IMR-90 (cell line): Measurements from ENCODE around the gene CGNL1. TPM values are rescaled to one million over a fixed set of nuclear protein-coding genes. Genes with fewer than 3 reads are reported as not detected.

Experiments used
- ATAC-seq: fragments of 200-7000 bp; cut with Tn5 transposase; 2 replicates; pipeline ENCODE4 v1.9.1; 2020; ENCODE audit warnings: low read depth, mild to moderate bottlenecking, moderate library complexity
- BruUV-seq: library from RNA; stranded (reverse); fragments of 400-500 nt; replicated peaks from 2 replicates; lab custom pipeline; 2021; lab: Mats Ljungman, UMichigan
- CTCF ChIA-PET: fragments of 300-600 bp; formaldehyde crosslinking; extraction: SDS; loops from one replicate; lab custom pipeline; 2021; ENCODE audit warnings: antibody characterized with exemption; lab: Yijun Ruan, JAX
- POLR2A ChIA-PET: fragments of 300-600 bp; sonication (Branson Sonifier 250); formaldehyde crosslinking; loops from one replicate; lab custom pipeline; 2022; ENCODE audit warnings: antibody characterized with exemption; ENCODE audit not compliant: unreplicated experiment; lab: Charles Lee
- DNase-seq: peaks from one replicate; pipeline ENCODE4 v3.0.0; 2013
- H2AFZ ChIP-seq: replicated peaks from 2 replicates; pipeline ENCODE3; 2013; ENCODE audit warnings: low read length, mild to moderate bottlenecking; ENCODE audit not compliant: poor library complexity
- H2AK5ac ChIP-seq: 2 replicates; pipeline ENCODE4 v1.6.1; 2013; ENCODE audit warnings: low read depth, low read length, inconsistent platforms
- H2AK9ac ChIP-seq: replicated peaks from 2 replicates; pipeline ENCODE3; 2013; ENCODE audit warnings: mild to moderate bottlenecking, low read depth, low read length, moderate library complexity; ENCODE audit not compliant: poor library complexity
- H2BK120ac ChIP-seq: 2 replicates; pipeline ENCODE4 v1.6.1; 2013; ENCODE audit warnings: low read depth, low read length, inconsistent platforms
- H2BK15ac ChIP-seq: 3 replicates; pipeline ENCODE4 v1.6.1; 2013; ENCODE audit warnings: low read depth, low read length, inconsistent platforms
- H2BK20ac ChIP-seq: 2 replicates; pipeline ENCODE4 v1.6.1; 2013; ENCODE audit warnings: low read depth, mild to moderate bottlenecking, inconsistent platforms, low read length, moderate library complexity
- H2BK5ac ChIP-seq: 2 replicates; pipeline ENCODE4 v1.6.1; 2013; ENCODE audit warnings: mild to moderate bottlenecking, low read depth, low read length, inconsistent platforms; ENCODE audit not compliant: poor library complexity, severe bottlenecking
- H3K14ac ChIP-seq: replicated peaks from 2 replicates; pipeline ENCODE4 v1.6.1; 2013; ENCODE audit warnings: low read depth, low read length, inconsistent platforms
- H3K18ac ChIP-seq: 2 replicates; pipeline ENCODE4 v1.6.1; 2013; ENCODE audit warnings: low read depth, low read length, control low read depth
- H3K23ac ChIP-seq: 2 replicates; pipeline ENCODE4 v1.6.1; 2013; ENCODE audit warnings: low read depth, low read length, inconsistent platforms
- H3K27ac ChIP-seq: 2 replicates; pipeline ENCODE4 v1.5.1; 2013; ENCODE audit warnings: mild to moderate bottlenecking, control low read depth, low read length; ENCODE audit not compliant: insufficient read depth
- H3K27me3 ChIP-seq: 2 replicates; pipeline ENCODE4 v1.6.1; 2013; ENCODE audit warnings: low read length; ENCODE audit not compliant: control insufficient read depth, insufficient read depth
- H3K36me3 ChIP-seq: 2 replicates; pipeline ENCODE4 v1.6.1; 2013; ENCODE audit warnings: low read length, mixed read lengths; ENCODE audit not compliant: control insufficient read depth, insufficient read depth
- H3K4ac ChIP-seq: 2 replicates; pipeline ENCODE4 v1.6.1; 2013; ENCODE audit warnings: low read depth, low read length, inconsistent platforms
- H3K4me1 ChIP-seq: 2 replicates; pipeline ENCODE4 v1.6.1; 2013; ENCODE audit warnings: low read length, mixed read lengths; ENCODE audit not compliant: control insufficient read depth, insufficient read depth
- H3K4me2 ChIP-seq: 2 replicates; pipeline ENCODE4 v1.6.1; 2013; ENCODE audit warnings: low read depth, mild to moderate bottlenecking, control low read depth, low read length, moderate library complexity
- H3K4me3 ChIP-seq: 2 replicates; pipeline ENCODE4 v1.5.1; 2013; ENCODE audit warnings: low read depth, mild to moderate bottlenecking, control low read depth, low read length, moderate library complexity; ENCODE audit not compliant: insufficient read depth
- H3K56ac ChIP-seq: 2 replicates; pipeline ENCODE4 v1.6.1; 2013; ENCODE audit warnings: low read length, inconsistent platforms; ENCODE audit not compliant: insufficient read depth; ENCODE audit errors: extremely low read depth
- H3K79me1 ChIP-seq, 2 experiments: 2 replicates each; pipeline ENCODE4 v1.6.1; 2013; ENCODE audit warnings: low read length in 2 of 2, inconsistent platforms in 1 of 2, low read depth in 1 of 2
- H3K9ac ChIP-seq: 2 replicates; pipeline ENCODE4 v1.6.1; 2013; ENCODE audit warnings: low read depth, low read length, control low read depth
- H3K9me1 ChIP-seq: 2 replicates; pipeline ENCODE4 v1.6.1; 2013; ENCODE audit warnings: low read length, inconsistent platforms; ENCODE audit not compliant: insufficient read depth
- H3K9me3 ChIP-seq: 2 replicates; pipeline ENCODE4 v1.6.1; 2013; ENCODE audit warnings: low read length; ENCODE audit not compliant: control insufficient read depth, insufficient read depth
- H4K20me1 ChIP-seq: 2 replicates; pipeline ENCODE4 v1.6.1; 2013; ENCODE audit warnings: low read length, inconsistent platforms; ENCODE audit not compliant: insufficient read depth
- H4K5ac ChIP-seq: 2 replicates; pipeline ENCODE4 v1.6.1; 2013; ENCODE audit warnings: mild to moderate bottlenecking, low read depth, low read length, control low read depth
- H4K8ac ChIP-seq, 2 experiments: 2 replicates each; pipeline ENCODE4 v1.6.1; 2013; ENCODE audit warnings: low read depth in 2 of 2, low read length in 2 of 2, control low read depth in 1 of 2, inconsistent platforms in 1 of 2
- H4K91ac ChIP-seq: 2 replicates; pipeline ENCODE4 v1.6.1; 2013; ENCODE audit warnings: low read depth, low read length, inconsistent platforms; ENCODE audit not compliant: insufficient read depth
- BHLHE40 ChIP-seq: fragments of 150-350 bp; IDR thresholded peaks from 2 replicates; pipeline ENCODE4 v1.6.1; 2016; ENCODE audit warnings: mild to moderate bottlenecking, low read depth, low read length
- MAFK ChIP-seq: IDR thresholded peaks from 2 replicates; pipeline ENCODE4 v1.6.1; 2012; ENCODE audit warnings: low read depth, low read length, improper control_type of control experiment
- POLR2A ChIP-seq: IDR thresholded peaks from 2 replicates; pipeline ENCODE4 v1.6.1; 2012; ENCODE audit warnings: mild to moderate bottlenecking, low read depth, low read length
- RCOR1 ChIP-seq: IDR thresholded peaks from 2 replicates; pipeline ENCODE4 v1.6.1; 2012; ENCODE audit warnings: mild to moderate bottlenecking, low read length, improper control_type of control experiment; ENCODE audit not compliant: insufficient replicate concordance
- RFX5 ChIP-seq: IDR thresholded peaks from 2 replicates; pipeline ENCODE4 v1.8.0; 2012; ENCODE audit warnings: low read depth, mild to moderate bottlenecking, low read length, moderate library complexity
- WGBS, 2 experiments: methylation state at CpG; one replicate each; pipeline versions ENCODE4 v1.1.5 to v1.1.7; 2013; ENCODE audit warnings: missing lambda C conversion rate in 2 of 2; ENCODE audit not compliant: insufficient read length in 1 of 2; ENCODE audit errors: extremely low coverage in 2 of 2; 5-methylcytosine and 5-hydroxymethylcytosine counted together
- dilution Hi-C: fragments of 300-500 bp; cut with HindIII; formaldehyde crosslinking; loops from one replicate; pipeline ENCODE4 v1.14.3; 2018; ENCODE audit warnings: low sequenced_read_pairs; ENCODE audit not compliant: unreplicated experiment
- in situ Hi-C: fragments of 300-500 bp; cut with MboI; formaldehyde crosslinking; loops from 3 replicates; pipeline ENCODE4 v1.14.3; 2019; ENCODE audit warnings: low sequenced_read_pairs, inconsistent platforms, mixed read lengths
- intact Hi-C: fragments of 100-400 bp; cut with micrococcal nuclease; formaldehyde crosslinking; loops from 2 replicates; pipeline ENCODE4 v1.10.0; 2022
- polyA plus RNA-seq, 3 experiments: library from polyadenylated mRNA; depleted of rRNA; stranded (reverse); fragments of >200 nt; gene quantifications; 2 replicates each; pipeline ENCODE4 v1.2.3, GENCODE V29; 2012; ENCODE audit warnings: low replicate concordance in 1 of 3
- total RNA-seq: library from RNA; depleted of rRNA; stranded (reverse); fragments of >200 nt; gene quantifications from 2 replicates; pipeline ENCODE4 v1.2.3, GENCODE V29; 2012

CGNL1 gene
- total and polyA plus RNA-seq, 2 of the 4 experiments (the other 2 are of a cell fraction) = 0.07 to 0.18 TPM

GRCh38 chr15:57440167-57440566 is 63.9 kb downstream of the CGNL1 start:
- Histone ChIP-seq H4K8ac (no peak overlapping the region), H3K23ac (no peak overlapping the region), H2AFZ (no peak overlapping the region), H3K18ac (no peak overlapping the region), H2BK15ac (no peak overlapping the region), H3K36me3 (no peaks in the 10 kb centered on the region), H3K27ac (no peak overlapping the region), H2AK9ac (no peak overlapping the region), H3K4me3 (no peak overlapping the region), H2BK5ac (no peak overlapping the region), H4K20me1 (no peaks in the 10 kb centered on the region), H4K91ac (no peak overlapping the region), H3K4ac (no peak overlapping the region), H3K4me1 (no peaks in the 10 kb centered on the region), H3K14ac (no peak overlapping the region), H3K4me2 (no peak overlapping the region), H2AK5ac (no peak overlapping the region), H3K9me1 (no peaks in the 10 kb centered on the region), H4K5ac (no peak overlapping the region), H3K27me3 (peaks cover 4% of the 10 kb centered on the region; the same call in 1 of the 2 replicates), H3K79me1 (no peaks in the 10 kb centered on the region), H2BK20ac (no peak overlapping the region), H3K9ac (no peak overlapping the region), H3K56ac (no peak overlapping the region), H3K9me3 (no peaks in the 10 kb centered on the region), H2BK120ac (no peak overlapping the region)
- in situ Hi-C loops (no loop called here), dilution Hi-C loops (no loop called here), intact Hi-C loops (no loop called here)
- DNase-seq (no peak), ATAC-seq (no peak)
- TF ChIP-seq RCOR1 (no peak), RFX5 (no peak), POLR2A (no peak), MAFK (no peak), BHLHE40 (no peak)
- CTCF ChIA-PET = no interaction called here
- no TSS peak for BruUV-seq
- WGBS, 2 experiments = no CpG with 5 or more reads among the region's 3 CpGs
- POLR2A ChIA-PET = no interaction called here
